Inflammatory macrophage treated with lipopolysaccharide for 4 hours (primary cell): ENCODE results near the gene CD53.
"Not testable (repeated sequence)": the region's sequence is repeated elsewhere in the genome, so short reads cannot be mapped to it uniquely, and the experiment has no call there.

Source experiments
- DNase-seq: peaks from one replicate; pipeline ENCODE4 v3.0.0-alpha.2; 2020

The CD53 gene

DNA sequence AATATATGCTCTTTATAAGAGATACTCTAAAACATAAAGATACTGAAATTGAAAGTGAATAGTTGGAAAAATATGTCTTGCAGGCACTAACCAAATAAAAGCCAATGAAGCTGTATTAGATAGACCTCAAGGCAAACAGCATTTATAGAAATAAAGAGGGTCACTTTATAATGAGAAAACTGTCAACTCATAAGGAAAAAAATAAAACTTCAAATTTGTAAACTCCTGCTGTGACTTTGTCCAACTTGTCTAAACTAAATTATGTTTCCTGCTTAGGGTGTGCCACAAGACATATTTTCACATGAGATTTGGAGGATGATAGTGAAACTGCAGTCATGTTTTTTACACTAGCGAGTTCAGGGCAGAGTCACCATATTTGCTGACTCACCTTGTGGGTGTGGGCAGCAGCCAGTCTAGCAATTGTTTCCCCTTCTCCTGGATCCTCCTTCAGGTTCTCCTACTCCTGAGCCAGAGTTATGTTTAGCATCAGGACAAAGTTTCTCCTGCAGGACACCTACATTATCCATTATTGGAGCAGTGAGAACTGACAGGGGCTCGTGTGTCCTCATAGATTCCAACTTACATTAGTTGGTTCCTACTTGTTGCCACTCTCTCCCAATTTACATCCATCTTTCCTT lies 43.8 kb downstream of the CD53 start:
- peak; percentile 76 for DNase-seq

DNA sequence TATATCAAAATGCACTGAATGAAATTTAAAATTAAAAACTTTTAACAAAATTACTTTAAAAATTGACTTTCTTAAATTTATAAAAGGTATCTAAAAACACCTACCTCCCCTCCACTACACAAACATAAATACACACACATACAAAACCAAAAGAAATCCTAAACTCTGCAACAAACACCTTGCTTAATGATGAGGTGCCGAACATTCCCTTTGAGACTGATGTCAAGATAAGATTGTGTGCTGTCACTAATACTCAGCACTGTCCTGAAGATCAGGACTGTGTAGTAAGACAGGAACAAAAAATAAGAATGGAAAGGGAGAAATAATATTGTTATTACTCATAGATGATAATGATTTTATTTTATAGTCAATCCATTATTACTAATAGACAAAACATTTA lies 45.1 kb downstream of the CD53 start:
- no peak for DNase-seq

DNA sequence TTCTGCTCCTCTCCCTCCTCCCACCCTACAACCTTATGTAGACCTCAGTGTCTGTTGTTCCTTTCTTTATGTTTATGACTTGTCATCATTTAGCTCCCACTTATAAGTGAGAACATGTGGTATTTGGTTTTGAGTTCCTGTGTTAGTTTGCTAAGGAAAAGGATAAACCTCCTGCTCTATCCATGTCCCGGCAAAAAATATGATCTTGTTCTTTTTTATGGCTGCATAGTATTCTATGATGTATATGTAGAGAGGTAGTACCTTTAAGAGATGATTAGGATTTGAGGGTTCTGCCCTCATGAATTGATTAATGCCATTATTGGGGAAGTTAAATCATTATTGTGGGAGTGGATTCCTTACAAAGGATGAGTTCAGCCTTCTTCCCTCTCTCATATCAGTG lies 49.0 kb downstream of the CD53 start:
- DNase-seq: no peak

DNA sequence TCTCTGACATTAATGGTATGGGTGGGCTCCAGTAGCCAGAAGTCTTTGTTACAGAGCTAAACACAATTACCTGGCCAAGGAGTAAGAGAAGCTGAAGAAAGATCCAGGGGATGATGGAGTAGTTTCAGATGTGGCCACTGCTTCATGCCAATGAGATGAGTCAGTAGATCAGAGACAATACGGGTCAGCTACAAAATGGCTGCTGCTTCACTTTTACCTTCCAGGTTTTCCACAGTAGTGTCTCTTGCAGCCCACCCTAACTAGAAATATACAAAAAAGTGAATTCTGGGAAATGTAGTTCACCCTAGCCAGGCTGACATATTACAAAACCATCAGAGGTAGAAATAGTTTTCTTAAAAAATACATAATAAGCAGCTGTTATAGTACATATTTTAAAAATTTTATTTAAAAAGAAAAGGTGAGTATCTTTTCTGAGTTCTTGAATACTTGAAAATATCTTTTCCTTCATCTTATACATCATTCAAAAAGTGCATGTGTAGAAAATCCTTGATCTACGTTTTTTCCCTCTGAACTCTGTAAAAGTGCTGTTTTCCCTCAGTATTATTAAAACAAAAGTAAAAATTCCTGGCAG lies 54.6 kb downstream of the CD53 start:
- no peak for DNase-seq

DNA sequence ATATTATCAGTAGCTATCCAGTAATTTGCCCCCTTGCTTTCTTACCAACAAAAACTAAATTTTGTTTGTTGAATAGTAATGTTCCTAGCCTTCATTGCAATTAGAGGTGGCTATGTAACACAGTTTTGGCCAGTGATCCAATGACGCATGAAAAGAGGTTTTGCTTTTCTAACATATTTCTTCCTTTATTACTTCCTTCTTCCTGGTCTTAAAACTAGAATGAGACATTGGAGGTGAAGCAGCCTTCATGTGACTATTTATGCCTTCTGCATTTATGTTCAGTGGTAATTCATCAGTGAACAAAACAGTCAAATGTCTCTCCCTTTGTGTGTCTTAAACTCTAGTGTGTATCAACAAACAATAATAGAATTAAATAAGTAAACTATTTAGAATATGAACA lies 55.2 kb downstream of the CD53 start:
- peak; percentile 60 for DNase-seq

DNA sequence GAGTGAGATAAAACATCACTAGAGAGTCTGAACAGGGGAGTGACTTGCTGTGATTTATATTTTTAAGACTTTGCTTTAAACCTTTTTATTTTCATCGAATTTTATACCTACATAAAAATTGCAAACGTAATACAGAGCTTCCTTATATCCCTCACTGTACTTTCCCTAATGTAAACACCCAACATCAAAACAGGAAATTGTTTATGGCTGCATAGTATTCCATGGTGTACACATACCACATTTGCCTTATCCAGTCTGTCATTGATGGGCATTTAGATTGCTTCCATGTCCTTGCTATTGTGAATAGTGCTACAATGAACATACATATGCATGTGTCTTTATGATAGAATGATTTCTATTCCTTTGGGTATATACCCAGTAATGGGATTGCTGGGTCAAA lies 56.0 kb downstream of the CD53 start:
- DNase-seq: no peak

DNA sequence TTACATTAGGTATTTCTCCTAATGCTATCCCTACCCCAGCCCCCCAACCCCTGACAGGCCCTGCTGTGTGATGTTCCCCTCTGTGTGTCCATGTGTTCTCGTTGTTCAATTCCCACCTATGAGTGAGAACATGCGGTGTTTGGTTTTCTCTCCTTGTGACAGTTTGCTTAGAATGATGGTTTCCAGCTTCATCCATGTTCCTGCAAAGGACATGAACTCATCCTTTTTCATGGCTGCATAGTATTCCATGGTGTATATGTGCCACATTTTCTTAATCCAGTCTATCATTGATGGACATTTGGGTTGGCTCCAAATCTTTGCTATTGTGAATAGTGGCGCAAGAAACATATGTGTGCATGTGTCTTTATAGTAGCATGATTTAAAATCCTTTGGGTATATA lies 58.1 kb downstream of the CD53 start:
- not testable (repeated sequence) for DNase-seq

DNA sequence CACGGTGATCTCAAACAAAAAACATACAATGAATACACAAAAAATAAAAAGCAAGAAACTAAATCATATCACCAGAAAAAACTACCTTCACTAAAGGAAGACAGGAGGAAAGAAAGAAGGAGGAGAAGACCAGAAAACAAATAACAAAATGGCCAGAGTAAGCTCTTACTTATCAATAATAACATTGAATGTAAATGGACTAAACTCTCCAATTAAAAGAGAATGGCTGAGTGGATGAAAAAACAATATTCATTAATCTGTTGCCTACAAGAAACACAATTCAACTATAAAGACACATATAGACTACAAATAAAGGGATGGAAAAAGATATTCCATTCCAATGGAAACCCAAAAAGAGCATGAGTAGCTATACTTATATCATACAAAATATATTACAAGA lies 63.6 kb downstream of the CD53 start:
- DNase-seq: no peak

DNA sequence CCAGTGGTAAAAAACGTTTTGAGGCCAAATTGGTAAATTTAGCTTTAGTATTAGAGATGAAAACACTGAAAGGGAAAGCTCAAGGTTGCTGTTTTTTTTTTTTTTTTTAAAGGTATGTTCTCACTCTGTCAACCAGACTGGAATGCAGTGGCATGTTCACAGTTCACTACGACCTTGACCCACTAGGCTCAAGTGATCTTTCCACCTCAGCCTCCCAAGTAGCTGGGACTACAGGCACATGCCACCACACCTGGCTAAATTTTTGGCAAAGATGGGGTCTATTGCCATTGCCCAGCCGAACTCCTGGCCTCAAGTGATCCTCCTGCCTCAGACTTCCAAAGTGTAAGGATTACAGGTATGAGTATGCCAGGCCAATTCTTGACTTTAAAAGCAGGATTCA lies 71.9 kb downstream of the CD53 start:
- DNase-seq: no peak

DNA sequence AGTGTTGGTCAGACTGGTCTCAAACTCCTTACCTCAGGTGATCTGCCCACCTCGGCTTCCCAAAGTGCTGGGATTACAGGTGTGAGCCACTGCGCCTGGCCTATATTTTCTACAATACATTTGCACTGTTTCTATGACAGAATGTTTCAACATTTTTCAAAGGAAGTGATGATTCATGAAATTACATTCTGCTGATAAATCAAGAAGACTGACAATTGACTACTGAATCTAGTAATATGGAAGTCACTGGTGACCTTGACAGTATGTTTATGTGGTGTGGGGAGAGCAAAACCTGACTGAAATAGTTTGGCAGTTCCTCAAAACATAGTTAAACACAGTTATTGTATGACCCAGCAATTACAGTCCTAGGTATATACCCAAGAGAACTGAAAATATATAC lies 72.7 kb downstream of the CD53 start:
- DNase-seq: no peak

DNA sequence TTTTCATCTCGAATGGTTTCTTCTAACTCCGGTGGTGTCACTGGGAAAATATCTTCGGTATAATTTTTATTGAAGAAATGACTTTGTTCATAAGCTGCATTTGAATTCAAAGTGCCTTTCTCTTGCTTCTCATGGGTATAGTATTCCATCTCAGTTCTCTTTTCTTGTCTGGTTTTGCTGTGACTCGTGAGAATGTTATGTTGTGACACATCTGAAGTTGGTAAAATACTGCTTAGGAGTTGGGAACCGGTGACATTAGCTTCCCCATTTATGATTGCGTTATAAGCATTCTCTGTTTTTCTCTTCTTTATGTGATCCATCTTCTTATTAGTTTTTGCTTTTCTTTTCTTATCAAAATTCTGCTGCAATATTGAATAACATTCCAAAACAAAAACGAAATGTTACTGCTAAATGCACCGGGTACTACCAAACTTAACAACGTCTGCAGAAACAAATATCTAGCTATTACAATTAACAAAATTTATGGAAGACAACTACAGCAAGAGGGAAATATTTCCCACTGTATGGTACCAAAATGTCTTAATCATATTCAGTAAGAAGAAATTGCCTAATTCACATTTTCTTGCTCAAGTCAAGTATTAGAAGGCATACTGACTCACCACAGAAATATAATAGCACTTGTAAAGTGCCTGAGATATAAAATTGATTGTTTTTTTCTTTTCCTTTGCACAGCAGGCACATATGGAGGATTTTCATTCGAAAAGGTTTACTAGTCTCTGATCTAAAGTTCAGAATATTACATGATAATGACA lies 75.3 kb downstream of the CD53 start:
- DNase-seq: peak; percentile 45
